Measurements from ENCODE around the gene REEP3.

Gene REEP3

DNA sequence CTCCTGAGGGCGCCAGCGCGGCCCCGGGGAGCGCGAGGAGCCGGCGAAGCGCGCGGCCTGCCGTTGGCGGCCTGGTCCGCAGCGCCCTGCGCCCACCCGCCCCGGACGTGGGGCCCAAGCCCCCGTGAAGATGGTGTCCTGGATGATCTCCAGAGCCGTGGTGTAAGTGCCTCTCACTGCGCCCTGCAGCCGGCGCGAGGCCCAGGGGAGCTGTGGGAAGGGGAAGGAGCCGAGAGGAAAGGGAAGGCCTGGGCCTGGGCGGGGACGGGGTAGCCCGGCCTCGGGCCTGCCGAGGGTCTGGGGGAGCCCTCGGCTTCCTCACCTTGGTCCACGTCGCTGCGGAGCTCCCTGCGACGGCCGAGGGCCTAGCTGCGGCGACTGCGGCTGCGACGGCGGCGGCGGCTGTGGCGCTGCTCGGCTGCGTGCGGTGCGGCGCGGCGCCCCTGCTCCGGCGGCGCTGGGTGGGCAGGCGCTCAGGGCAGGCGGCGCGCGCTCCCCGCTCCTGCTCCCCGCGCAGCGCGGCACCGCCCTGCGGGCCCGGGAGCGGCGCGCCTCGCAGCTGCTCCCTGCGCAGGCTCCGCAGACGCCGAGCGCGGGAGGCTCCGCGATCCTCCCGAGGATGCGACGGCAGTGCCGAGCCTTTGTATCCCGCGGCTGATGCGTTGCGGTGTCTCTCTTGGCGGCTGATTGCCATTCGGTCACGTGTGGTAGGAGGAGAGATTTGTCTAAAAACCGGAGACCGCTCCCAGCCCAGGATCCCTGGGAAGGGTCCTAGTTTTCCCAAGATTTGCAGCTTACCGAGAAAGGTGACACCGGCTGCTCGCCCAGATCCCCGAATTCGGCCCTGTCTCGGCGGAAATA lies 445 bp downstream of the REEP3 start:
- no peaks in the 10 kb centered on the region for H3K36me3 ChIP-seq (ENCODE audit: insufficient read depth, low read length)
- H3K27ac ChIP-seq (ENCODE audit: low read depth, low read length, poor library complexity, severe bottlenecking) = peak overlapping the region; percentile 69
- H3K9ac ChIP-seq (ENCODE audit: low read length) = peak overlapping the region; percentile 77
- H3K4me3 ChIP-seq (ENCODE audit: low read depth, low read length, poor library complexity, severe bottlenecking) = peak overlapping the region; percentile 72
- H3F3A ChIP-seq (ENCODE audit: insufficient read depth, low read length) = no peaks in the 10 kb centered on the region
- H4K20me1 ChIP-seq (ENCODE audit: insufficient read depth, low read length) = no peaks in the 10 kb centered on the region
- no peaks in the 10 kb centered on the region for H3K27me3 ChIP-seq (ENCODE audit: insufficient read depth, low read length)
- peak overlapping the region; percentile 71 for H3K4me2 ChIP-seq (ENCODE audit: low read length)
- peaks cover 58% of the 10 kb centered on the region for H3K4me1 ChIP-seq (ENCODE audit: insufficient read depth, low read length, severe bottlenecking)
- H2AFZ ChIP-seq (ENCODE audit: low read length) = no peak overlapping the region
- H3K79me2 ChIP-seq (ENCODE audit: insufficient read depth, low read length) = peaks cover 57% of the 10 kb centered on the region
- no peaks in the 10 kb centered on the region for H3K9me3 ChIP-seq (ENCODE audit: low read length)
- TF ChIP-seq CTCF (IDR thresholded peaks at IDR 0.05; ENCODE audit: low read length) (no peak), EZH2 (IDR thresholded peaks at IDR 0.05; ENCODE audit: borderline replicate concordance, low read length) (no peak)
- H3K9me2 ChIP-seq (ENCODE audit: low read depth, low read length) = no peaks in the 10 kb centered on the region

DNA sequence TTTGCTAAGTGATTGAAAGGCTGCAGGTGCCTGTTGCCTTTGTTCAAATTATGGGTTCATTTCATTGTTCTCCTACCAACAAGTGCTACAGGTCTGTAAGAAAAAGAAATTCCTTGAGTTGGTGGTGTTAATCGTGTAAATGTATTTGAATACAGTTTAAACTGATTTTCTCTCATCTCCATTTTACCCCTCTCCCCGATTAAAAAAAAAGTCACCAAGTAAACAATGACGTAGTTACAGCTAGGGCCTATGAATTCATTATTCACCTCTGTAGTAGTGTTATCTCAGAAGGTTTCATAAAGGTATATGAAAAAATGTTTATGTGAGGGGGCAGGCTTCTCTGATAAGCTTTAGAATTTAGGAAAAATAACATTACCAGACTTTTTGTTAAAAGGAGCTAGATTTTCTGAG lies 1.1 kb downstream of the REEP3 start:
- peak overlapping the region; percentile 72 for H3K4me3 ChIP-seq (ENCODE audit: low read depth, low read length, poor library complexity, severe bottlenecking)
- no peak for TF ChIP-seq EZH2 (IDR thresholded peaks at IDR 0.05; ENCODE audit: borderline replicate concordance, low read length)
- TF ChIP-seq CTCF (IDR thresholded peaks at IDR 0.05; ENCODE audit: low read length) = no peak
- no peaks in the 10 kb centered on the region for H4K20me1 ChIP-seq (ENCODE audit: insufficient read depth, low read length)
- H3K27me3 ChIP-seq (ENCODE audit: insufficient read depth, low read length) = no peaks in the 10 kb centered on the region
- H3K9me2 ChIP-seq (ENCODE audit: low read depth, low read length) = no peaks in the 10 kb centered on the region
- no peaks in the 10 kb centered on the region for H3F3A ChIP-seq (ENCODE audit: insufficient read depth, low read length)
- H3K9ac ChIP-seq (ENCODE audit: low read length) = peak overlapping the region; percentile 77
- no peaks in the 10 kb centered on the region for H3K9me3 ChIP-seq (ENCODE audit: low read length)
- peaks cover 57% of the 10 kb centered on the region for H3K79me2 ChIP-seq (ENCODE audit: insufficient read depth, low read length)
- H3K36me3 ChIP-seq (ENCODE audit: insufficient read depth, low read length) = no peaks in the 10 kb centered on the region
- peak overlapping the region; percentile 66 for H3K27ac ChIP-seq (ENCODE audit: low read depth, low read length, poor library complexity, severe bottlenecking)
- peaks cover 58% of the 10 kb centered on the region for H3K4me1 ChIP-seq (ENCODE audit: insufficient read depth, low read length, severe bottlenecking)
- H2AFZ ChIP-seq (ENCODE audit: low read length) = no peak overlapping the region
- peak overlapping the region; percentile 71 for H3K4me2 ChIP-seq (ENCODE audit: low read length)

GRCh38 chr10:63522995-63523394 lies 1.8 kb downstream of the REEP3 start:
- Histone ChIP-seq H3K79me2 (ENCODE audit: insufficient read depth, low read length) (peaks cover 55% of the 10 kb centered on the region), H3K4me3 (ENCODE audit: low read depth, low read length, poor library complexity, severe bottlenecking) (peak overlapping the region; percentile 72)
- TF ChIP-seq EZH2 (IDR thresholded peaks at IDR 0.05; ENCODE audit: borderline replicate concordance, low read length) (no peak), CTCF (IDR thresholded peaks at IDR 0.05; ENCODE audit: low read length) (no peak)

More at GRCh38 chr10:63522995-63523394, 1.8 kb downstream of the REEP3 start:
- Histone ChIP-seq H3K9ac (ENCODE audit: low read length) (peak overlapping the region; percentile 77; the same call in 1 of the 2 replicates), H4K20me1 (ENCODE audit: insufficient read depth, low read length) (no peaks in the 10 kb centered on the region), H3K27me3 (ENCODE audit: insufficient read depth, low read length) (no peaks in the 10 kb centered on the region), H3K4me1 (ENCODE audit: insufficient read depth, low read length, severe bottlenecking) (peaks cover 58% of the 10 kb centered on the region), H3K36me3 (ENCODE audit: insufficient read depth, low read length) (no peaks in the 10 kb centered on the region), H3K27ac (ENCODE audit: low read depth, low read length, poor library complexity, severe bottlenecking) (peak overlapping the region; percentile 66), H3K4me2 (ENCODE audit: low read length) (peak overlapping the region; percentile 71), H3K9me2 (ENCODE audit: low read depth, low read length) (no peaks in the 10 kb centered on the region), H2AFZ (ENCODE audit: low read length) (no peak overlapping the region), H3F3A (ENCODE audit: insufficient read depth, low read length) (no peaks in the 10 kb centered on the region), H3K9me3 (ENCODE audit: low read length) (no peaks in the 10 kb centered on the region)
